ENCODE results near the gene TBC1D24.
A peak's percentile ranks its signal among the peaks of the same experiment; 100 is the strongest.
"Not testable (repeated sequence)": the region's sequence is repeated elsewhere in the genome, so short reads cannot be mapped to it uniquely, and the experiment has no call there.

The TBC1D24 gene

GRCh38 chr16:2530629-2531318 is 55.8 kb downstream of the TBC1D24 start:
- H3K4me1 Mint-ChIP-seq: peaks cover 26% of the 10 kb centered on the region
- H3K36me3 Mint-ChIP-seq: peaks cover 26% of the 10 kb centered on the region
- H3K4me3 Mint-ChIP-seq: peak overlapping the region; percentile 96

GRCh38 chr16:2531371-2531695 is 56.4 kb downstream of the TBC1D24 start, which contains the start of gene CEMP1:
Gene CEMP1, minus strand, starts transcription at chr16:2531408. Its CDS starts 335 bp downstream, at chr16:2531073.
- DNase-seq (ENCODE audit: low spot score in 2 of 2) (no peak), ATAC-seq (no peak)
- H3K36me3 Mint-ChIP-seq: peaks cover 22% of the 10 kb centered on the region
- peak within 1 kb of the TSS; percentile 96 for H3K4me3 Mint-ChIP-seq
- peaks cover 26% of the 10 kb centered on the region for H3K4me1 Mint-ChIP-seq
- H3K9me3 Mint-ChIP-seq: no peaks in the 10 kb centered on the region
- H3K27ac Mint-ChIP-seq: peak within 1 kb of the TSS; percentile 97

More at GRCh38 chr16:2530629-2531318, 55.8 kb downstream of the TBC1D24 start:
- Mint-ChIP-seq H3K9me3 (no peaks in the 10 kb centered on the region), H3K27ac (peak overlapping the region; percentile 97)
- DNase-seq (ENCODE audit: low spot score in 2 of 2) (no peak), ATAC-seq (no peak)

GRCh38 chr16:2531696-2532493 is 57.0 kb downstream of the TBC1D24 start:
- peak; percentile 91 to 97 for DNase-seq (ENCODE audit: low spot score in 2 of 2)
- Mint-ChIP-seq H3K4me1 (peaks cover 26% of the 10 kb centered on the region), H3K4me3 (peak overlapping the region; percentile 96), H3K36me3 (peaks cover 22% of the 10 kb centered on the region), H3K9me3 (no peaks in the 10 kb centered on the region), H3K27ac (peak overlapping the region; percentile 97)
- peak; percentile 93 for ATAC-seq

DNA sequence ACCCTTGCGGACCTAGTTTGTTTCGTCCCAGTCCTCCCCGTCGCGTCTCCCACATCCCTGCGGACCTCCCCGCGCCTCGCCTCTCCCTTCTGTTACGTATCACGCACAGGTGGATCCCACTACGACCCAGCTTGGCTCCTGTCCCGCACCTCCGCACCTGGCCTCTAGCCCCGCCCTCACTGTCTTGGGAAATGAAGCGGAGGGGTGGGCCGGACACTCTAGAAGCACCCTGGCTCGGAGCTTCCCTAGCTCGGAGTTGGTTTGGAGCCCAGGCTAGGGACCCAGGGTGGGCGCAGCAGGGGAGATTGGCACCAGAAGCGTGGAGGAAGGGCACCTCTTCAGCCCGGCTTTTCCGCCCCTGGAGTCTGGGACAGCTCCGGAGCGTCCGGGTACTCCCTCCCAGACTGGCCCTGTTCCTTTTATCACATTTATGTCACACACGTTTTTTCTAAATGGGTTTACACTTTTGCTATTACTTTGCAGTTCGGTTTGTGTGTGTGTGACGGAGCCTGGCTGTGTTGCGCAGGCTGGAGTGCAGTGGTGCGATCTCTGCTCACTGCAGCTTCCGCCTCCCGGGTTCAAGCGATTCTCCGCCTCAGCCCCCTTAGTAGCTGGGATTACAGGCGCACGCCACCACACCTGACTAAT is 57.7 kb downstream of the TBC1D24 start:
- no peaks in the 10 kb centered on the region for H3K9me3 Mint-ChIP-seq
- H3K4me1 Mint-ChIP-seq: peaks cover 26% of the 10 kb centered on the region
- DNase-seq (ENCODE audit: low spot score in 2 of 2) (peak; percentile 54 to 86), ATAC-seq (peak; percentile 47)
- peak overlapping the region; percentile 97 for H3K27ac Mint-ChIP-seq
- peak overlapping the region; percentile 96 for H3K4me3 Mint-ChIP-seq
- peaks cover 28% of the 10 kb centered on the region for H3K36me3 Mint-ChIP-seq

DNA sequence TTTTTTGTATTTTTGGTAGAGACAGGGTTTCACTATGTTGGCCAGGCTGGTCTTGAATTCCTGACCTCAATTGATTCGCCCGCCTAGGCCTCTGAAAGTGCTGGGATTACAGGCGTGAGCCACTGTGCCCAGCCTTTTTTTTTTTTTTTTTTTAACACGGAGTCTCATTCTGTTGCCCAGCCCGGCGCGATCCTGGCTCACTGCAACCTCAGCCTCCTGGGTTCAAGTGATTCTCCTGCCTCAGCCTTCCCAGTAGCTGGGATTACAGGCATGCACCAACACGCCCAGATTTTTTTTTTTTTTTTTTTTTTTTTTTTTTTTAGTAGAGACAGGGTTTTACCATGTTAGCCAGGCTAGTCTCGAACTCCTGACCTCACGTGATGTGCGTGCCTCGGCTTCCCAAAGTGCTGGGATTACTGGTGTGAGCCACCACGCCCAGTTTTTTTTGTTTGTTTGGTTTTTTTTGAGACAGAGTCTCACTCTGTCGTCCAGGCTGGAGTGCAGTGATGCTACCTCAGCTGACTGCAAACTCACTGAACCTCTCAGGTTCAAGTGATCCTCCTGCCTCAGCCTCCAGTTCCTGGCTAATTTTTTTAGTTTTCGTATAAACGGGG is 58.3 kb downstream of the TBC1D24 start:
- not testable (repeated sequence) for H3K9me3 Mint-ChIP-seq; DNase-seq (ENCODE audit: low spot score in 2 of 2); ATAC-seq
- Mint-ChIP-seq H3K4me1 (peaks cover 26% of the 10 kb centered on the region), H3K27ac (peak overlapping the region; percentile 97), H3K4me3 (peak overlapping the region; percentile 96), H3K36me3 (peaks cover 28% of the 10 kb centered on the region)

GRCh38 chr16:2533912-2534311 is 59.0 kb downstream of the TBC1D24 start:
- ATAC-seq (no peak), DNase-seq (ENCODE audit: low spot score in 2 of 2) (no peak)
- peaks cover 31% of the 10 kb centered on the region for H3K4me1 Mint-ChIP-seq
- H3K4me3 Mint-ChIP-seq: peak overlapping the region; percentile 96
- peak overlapping the region; percentile 48 for H3K27ac Mint-ChIP-seq
- peaks cover 28% of the 10 kb centered on the region for H3K36me3 Mint-ChIP-seq
- no peaks in the 10 kb centered on the region for H3K9me3 Mint-ChIP-seq

DNA sequence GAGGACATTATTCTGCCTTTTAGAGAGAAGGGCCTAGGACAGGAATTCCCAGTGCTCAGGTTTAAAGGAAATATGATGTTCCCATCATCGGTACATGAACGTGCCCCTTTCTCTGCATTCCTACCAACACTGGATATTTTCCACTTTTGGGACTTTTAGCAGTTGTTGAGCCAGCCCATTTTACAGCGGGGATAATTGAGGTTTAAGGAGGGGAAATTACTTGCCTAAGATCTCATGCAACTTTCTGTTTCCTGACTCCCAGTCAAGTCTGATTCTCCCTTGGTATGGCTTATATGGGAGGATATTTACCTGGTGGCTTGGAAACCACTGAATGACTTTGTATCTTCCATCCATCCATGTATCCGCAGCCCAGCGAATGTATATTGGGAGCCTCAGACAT is 59.4 kb downstream of the TBC1D24 start:
- peaks cover 35% of the 10 kb centered on the region for H3K4me1 Mint-ChIP-seq
- H3K27ac Mint-ChIP-seq: peak overlapping the region; percentile 48
- not testable (repeated sequence) for ATAC-seq; DNase-seq (ENCODE audit: low spot score in 2 of 2); H3K9me3 Mint-ChIP-seq
- H3K36me3 Mint-ChIP-seq: peaks cover 28% of the 10 kb centered on the region
- peak overlapping the region; percentile 96 for H3K4me3 Mint-ChIP-seq

DNA sequence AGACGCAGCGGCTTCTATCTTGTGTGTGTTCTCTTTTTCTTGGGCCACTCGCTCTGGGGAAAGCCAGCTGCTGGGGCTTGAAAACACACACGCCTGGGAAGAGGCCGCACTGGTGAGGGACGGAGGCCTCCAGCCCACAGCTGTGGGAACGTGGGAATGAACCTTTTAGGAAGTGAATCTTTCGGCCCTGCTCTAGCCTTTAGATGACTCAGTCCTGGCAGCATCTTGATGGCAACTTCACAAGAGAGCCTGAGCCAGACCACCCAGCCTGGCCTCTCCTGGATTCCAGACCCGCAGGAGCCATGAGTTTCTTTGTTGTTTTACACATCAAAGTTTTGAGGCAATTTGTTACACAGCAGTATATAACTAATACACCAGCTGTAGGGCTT is 60.7 kb downstream of the TBC1D24 start:
- H3K4me1 Mint-ChIP-seq: peaks cover 41% of the 10 kb centered on the region
- DNase-seq (ENCODE audit: low spot score in 2 of 2) (no peak), ATAC-seq (no peak)
- peak overlapping the region; percentile 73 for H3K4me3 Mint-ChIP-seq
- no peaks in the 10 kb centered on the region for H3K9me3 Mint-ChIP-seq
- H3K36me3 Mint-ChIP-seq: peaks cover 28% of the 10 kb centered on the region
- H3K27ac Mint-ChIP-seq: no peak overlapping the region

- DNase-seq (ENCODE audit: low spot score in 2 of 2) (peak; percentile 83 to 93), ATAC-seq (peak; percentile 89)
- Mint-ChIP-seq H3K27ac (peak within 1 kb of the TSS; percentile 78), H3K9me3 (no peaks in the 10 kb centered on the region), H3K4me3 (peak within 1 kb of the TSS; percentile 74), H3K4me1 (peaks cover 36% of the 10 kb centered on the region), H3K36me3 (peaks cover 24% of the 10 kb centered on the region)
Observed at GRCh38 chr16:2537451-2538379, 62.8 kb downstream of the TBC1D24 start, which contains the start of gene PDPK1. Gene PDPK1, plus strand, starts transcription at chr16:2538021. Its CDS starts 92 bp downstream, at chr16:2538113.

GRCh38 chr16:2539192-2539844 is 64.4 kb downstream of the TBC1D24 start:
- H3K9me3 Mint-ChIP-seq; DNase-seq (ENCODE audit: low spot score in 2 of 2); ATAC-seq: not testable (repeated sequence)
- Mint-ChIP-seq H3K4me3 (peak overlapping the region; percentile 74), H3K4me1 (peaks cover 32% of the 10 kb centered on the region), H3K27ac (peak overlapping the region; percentile 56), H3K36me3 (peaks cover 22% of the 10 kb centered on the region)

- peak; percentile 41 for ATAC-seq
Observed at GRCh38 chr16:2539845-2540458, 65.0 kb downstream of the TBC1D24 start.

DNA sequence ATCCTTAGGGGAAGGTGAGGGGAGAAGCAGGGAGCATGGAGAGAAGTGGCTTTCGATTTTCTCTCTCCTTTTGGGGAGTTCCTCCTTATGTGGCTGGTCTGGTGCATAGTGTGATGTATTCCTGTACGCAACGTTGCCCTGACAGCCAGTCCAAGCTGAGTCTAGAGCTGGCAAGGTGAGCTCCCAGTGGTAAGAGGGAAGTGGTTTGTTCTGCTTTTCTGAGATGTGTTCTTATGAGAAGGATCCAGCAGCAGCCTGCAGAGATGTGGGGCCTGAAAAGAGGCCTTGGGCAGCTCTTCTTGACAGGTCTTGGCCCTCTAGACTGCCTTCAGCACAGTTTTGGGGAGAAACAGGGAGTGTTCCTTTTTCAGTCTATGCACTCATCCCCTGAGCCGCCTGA is 66.0 kb downstream of the TBC1D24 start:
- ATAC-seq: not testable (repeated sequence)
- peaks cover 39% of the 10 kb centered on the region for H3K4me1 Mint-ChIP-seq
- peak overlapping the region; percentile 40 for H3K4me3 Mint-ChIP-seq

More at GRCh38 chr16:2539845-2540458, 65.0 kb downstream of the TBC1D24 start:
- DNase-seq (ENCODE audit: low spot score in 2 of 2): peak in 1 of 2 donors; percentile 70
- H3K4me3 Mint-ChIP-seq: peak overlapping the region; percentile 74
- H3K36me3 Mint-ChIP-seq: peaks cover 29% of the 10 kb centered on the region
- H3K4me1 Mint-ChIP-seq: peaks cover 33% of the 10 kb centered on the region
- not testable (repeated sequence) for H3K9me3 Mint-ChIP-seq, H3K27ac Mint-ChIP-seq

GRCh38 chr16:2541409-2541808 is 66.5 kb downstream of the TBC1D24 start:
- DNase-seq (ENCODE audit: low spot score in 2 of 2); H3K9me3 Mint-ChIP-seq; ATAC-seq: not testable (repeated sequence)
- Mint-ChIP-seq H3K4me3 (peak overlapping the region; percentile 40), H3K36me3 (peaks cover 34% of the 10 kb centered on the region), H3K27ac (peak overlapping the region; percentile 88), H3K4me1 (peaks cover 39% of the 10 kb centered on the region)

More for the DNA sequence above, 66.0 kb downstream of the TBC1D24 start:
- H3K27ac Mint-ChIP-seq: peak overlapping the region; percentile 88
- not testable (repeated sequence) for H3K9me3 Mint-ChIP-seq; DNase-seq (ENCODE audit: low spot score in 2 of 2)
- H3K36me3 Mint-ChIP-seq: peaks cover 34% of the 10 kb centered on the region
